ENCODE measurements around the gene TRAF3. TPM values are rescaled to one million over a fixed set of nuclear protein-coding genes. Genes with fewer than 3 reads are reported as not detected.
A peak's percentile ranks its signal among the peaks of the same experiment; 100 is the strongest.

Gene TRAF3
- total RNA-seq, 1 donor: 19.5 TPM

- H3K4me2 ChIP-seq (ENCODE audit: insufficient read depth, low read length): no peak overlapping the region
- H2AFZ ChIP-seq (ENCODE audit: low read length): no peak overlapping the region
- H4K20me1 ChIP-seq (ENCODE audit: insufficient read depth, low read length): peaks cover 62% of the 10 kb centered on the region
- H3K27ac ChIP-seq (ENCODE audit: low read depth, low read length): no peak overlapping the region
- no peak for TF ChIP-seq CTCF (IDR thresholded peaks at IDR 0.05; ENCODE audit: extremely low read depth, low read depth, low read length)
- no peaks in the 10 kb centered on the region for H3K27me3 ChIP-seq (ENCODE audit: insufficient read depth, low read length)
- no peaks in the 10 kb centered on the region for H3K36me3 ChIP-seq (ENCODE audit: insufficient read depth, low read length)
- peaks cover 19% of the 10 kb centered on the region for H3K4me1 ChIP-seq (ENCODE audit: insufficient read depth, low read length)
- no peaks in the 10 kb centered on the region for H3K9me3 ChIP-seq (ENCODE audit: low read depth, low read length)
- no peak for DNase-seq (ENCODE audit: insufficient read length, low spot score, missing footprints)
- H3K4me3 ChIP-seq (ENCODE audit: insufficient read depth, low read length): no peak overlapping the region
- H3K79me2 ChIP-seq (ENCODE audit: insufficient read depth, low read length): peaks cover 85% of the 10 kb centered on the region
Measured at GRCh38 chr14:102823546-102823945, 46.3 kb downstream of the TRAF3 start.

GRCh38 chr14:102824832-102825231, 47.6 kb downstream of the TRAF3 start:
- no peak for TF ChIP-seq CTCF (IDR thresholded peaks at IDR 0.05; ENCODE audit: extremely low read depth, low read depth, low read length)
- H3K27ac ChIP-seq (ENCODE audit: low read depth, low read length): peak overlapping the region; percentile 15
- H3K4me2 ChIP-seq (ENCODE audit: insufficient read depth, low read length): peak overlapping the region; percentile 7
- no peak overlapping the region for H2AFZ ChIP-seq (ENCODE audit: low read length)
- peaks cover 15% of the 10 kb centered on the region for H3K4me1 ChIP-seq (ENCODE audit: insufficient read depth, low read length)
- no peaks in the 10 kb centered on the region for H3K27me3 ChIP-seq (ENCODE audit: insufficient read depth, low read length)
- H3K36me3 ChIP-seq (ENCODE audit: insufficient read depth, low read length): no peaks in the 10 kb centered on the region
- H3K79me2 ChIP-seq (ENCODE audit: insufficient read depth, low read length): peaks cover 84% of the 10 kb centered on the region
- no peaks in the 10 kb centered on the region for H3K9me3 ChIP-seq (ENCODE audit: low read depth, low read length)
- DNase-seq (ENCODE audit: insufficient read length, low spot score, missing footprints): peak; percentile 93
- H3K4me3 ChIP-seq (ENCODE audit: insufficient read depth, low read length): no peak overlapping the region
- H4K20me1 ChIP-seq (ENCODE audit: insufficient read depth, low read length): peaks cover 63% of the 10 kb centered on the region

- Histone ChIP-seq H4K20me1 (ENCODE audit: insufficient read depth, low read length) (peaks cover 64% of the 10 kb centered on the region), H3K79me2 (ENCODE audit: insufficient read depth, low read length) (peaks cover 86% of the 10 kb centered on the region)
Measured at GRCh38 chr14:102825307-102826095, 48.3 kb downstream of the TRAF3 start.

More at GRCh38 chr14:102825307-102826095, 48.3 kb downstream of the TRAF3 start:
- H3K4me3 ChIP-seq (ENCODE audit: insufficient read depth, low read length): no peak overlapping the region
- no peaks in the 10 kb centered on the region for H3K9me3 ChIP-seq (ENCODE audit: low read depth, low read length)
- TF ChIP-seq CTCF (IDR thresholded peaks at IDR 0.05; ENCODE audit: extremely low read depth, low read depth, low read length): no peak
- no peak overlapping the region for H2AFZ ChIP-seq (ENCODE audit: low read length)
- H3K27me3 ChIP-seq (ENCODE audit: insufficient read depth, low read length): no peaks in the 10 kb centered on the region
- H3K36me3 ChIP-seq (ENCODE audit: insufficient read depth, low read length): no peaks in the 10 kb centered on the region
- peaks cover 15% of the 10 kb centered on the region for H3K4me1 ChIP-seq (ENCODE audit: insufficient read depth, low read length)
- no peak overlapping the region for H3K4me2 ChIP-seq (ENCODE audit: insufficient read depth, low read length)
- peak overlapping the region; percentile 15 for H3K27ac ChIP-seq (ENCODE audit: low read depth, low read length)
- peak; percentile 75 for DNase-seq (ENCODE audit: insufficient read length, low spot score, missing footprints)
